Neural progenitor cell (in vitro differentiated cells): ENCODE measurements around the gene RBM26.

Experiments used
- CTCF ChIP-seq: fragments of 200-600 bp; sonication (generic); IDR thresholded peaks from 2 replicates; pipeline ENCODE4 v1.5.1; 2017; ENCODE audit warnings: antibody characterized with exemption, mild to moderate bottlenecking
- EZH2phosphoT487 ChIP-seq: fragments of 200-600 bp; sonication (generic); IDR thresholded peaks from 2 replicates; pipeline ENCODE4 v1.6.1; 2017; ENCODE audit warnings: antibody characterized with exemption

GRCh38 chr13:79353693-79354092 lies 52.4 kb downstream of the RBM26 start:
- TF ChIP-seq CTCF = no peak
- no peak for TF ChIP-seq EZH2phosphoT487
